HepG2 (cell line): ENCODE measurements around the gene NGB. TPM values are rescaled to one million over a fixed set of nuclear protein-coding genes. Genes with fewer than 3 reads are reported as not detected.

ENCODE experiments used
- EEA1 ChIP-seq: sonication (generic); formaldehyde crosslinking; IDR thresholded peaks from 2 replicates; pipeline ENCODE4 v1.5.1; 2020; ENCODE audit warnings: mild to moderate bottlenecking, missing genetic modification reagents, borderline replicate concordance
- FOXA3 ChIP-seq: IDR thresholded peaks from 2 replicates; pipeline ENCODE4 v1.6.1; 2016; ENCODE audit warnings: missing genetic modification reagents, missing compliant biosample characterization
- HDAC2 ChIP-seq: sonication (generic); formaldehyde crosslinking; IDR thresholded peaks from 2 replicates; pipeline ENCODE4 v1.4.0; 2020; ENCODE audit warnings: missing genetic modification reagents
- JUNB ChIP-seq: sonication (generic); formaldehyde crosslinking; IDR thresholded peaks from 2 replicates; pipeline ENCODE4 v1.8.0; 2022; ENCODE audit warnings: missing genetic modification reagents, mild to moderate bottlenecking, borderline replicate concordance
- MED1 ChIP-seq: sonication (generic); formaldehyde crosslinking; IDR thresholded peaks from 2 replicates; pipeline ENCODE4 v1.4.0; 2020; ENCODE audit warnings: missing genetic modification reagents
- MEF2D ChIP-seq: sonication (generic); formaldehyde crosslinking; IDR thresholded peaks from 2 replicates; pipeline ENCODE4 v1.5.1; 2020; ENCODE audit warnings: mild to moderate bottlenecking, missing genetic modification reagents
- NAIF1 ChIP-seq: sonication (generic); formaldehyde crosslinking; IDR thresholded peaks from 2 replicates; pipeline ENCODE4 v1.5.0; 2020; ENCODE audit warnings: mild to moderate bottlenecking, missing genetic modification reagents, borderline replicate concordance
- PPARG ChIP-seq: conservative IDR thresholded peaks from 2 replicates; pipeline ENCODE4 v1.6.1; 2016; ENCODE audit warnings: missing biosample characterization, missing genetic modification reagents
- RARA ChIP-seq: IDR thresholded peaks from 2 replicates; pipeline ENCODE4 v1.6.1; 2016; ENCODE audit warnings: missing genetic modification reagents, missing compliant biosample characterization
- SATB2 ChIP-seq: sonication (generic); formaldehyde crosslinking; IDR thresholded peaks from 2 replicates; pipeline ENCODE4 v1.5.0; 2020; ENCODE audit warnings: missing genetic modification reagents
- SMARCE1 ChIP-seq: fragments of 450-650 bp; IDR thresholded peaks from 2 replicates; pipeline ENCODE4 v1.6.1; 2017; ENCODE audit warnings: borderline replicate concordance
- SOX13 ChIP-seq, 3 experiments: fragments of 450-650 bp in 1 of 3; sonication (generic) in 1 of 3; formaldehyde crosslinking in 1 of 3; IDR thresholded peaks in 2 of 3; conservative IDR thresholded peaks in 1 of 3; 2 replicates each; pipeline versions ENCODE4 v1.5.0 to v1.6.1; 2016 to 2020; ENCODE audit warnings: antibody characterized with exemption in 1 of 3, mild to moderate bottlenecking in 1 of 3, missing compliant biosample characterization in 1 of 3, missing genetic modification reagents in 1 of 3, moderate library complexity in 1 of 3
- SOX5 ChIP-seq: IDR thresholded peaks from 2 replicates; pipeline ENCODE4 v1.6.1; 2016; ENCODE audit warnings: borderline replicate concordance
- SUZ12 ChIP-seq: fragments of 150-350 bp; IDR thresholded peaks from 2 replicates; pipeline ENCODE4 v1.6.1; 2014; ENCODE audit warnings: low read depth, low read length
- ZFP36 ChIP-seq: fragments of 150-350 bp; IDR thresholded peaks from 2 replicates; pipeline ENCODE4 v1.6.1; 2018; ENCODE audit warnings: borderline replicate concordance, low read length, low read depth; ENCODE audit not compliant: partially characterized antibody
- ZNF432 ChIP-seq: sonication (generic); formaldehyde crosslinking; IDR thresholded peaks from 2 replicates; pipeline ENCODE4 v1.5.0; 2020; ENCODE audit warnings: missing genetic modification reagents, mild to moderate bottlenecking, borderline replicate concordance
- ZNF644 ChIP-seq: IDR thresholded peaks from 2 replicates; pipeline ENCODE4 v1.6.1; 2016; ENCODE audit warnings: low read depth
- polyA plus RNA-seq, 8 experiments: library from polyadenylated mRNA; depleted of rRNA in 3 of 8; stranded (reverse) in 7 of 8; unstranded in 1 of 8; fragments of >200 nt; fragmentation: Illumina TruSeq in 4 of 8; extraction: Trizol in 4 of 8; gene quantifications; 2 replicates each; pipeline versions ENCODE4 v1.2.1 to v1.2.3, GENCODE V29; 2011 to 2016; ENCODE audit warnings: low read depth in 4 of 8, missing spikeins in 1 of 8, mixed read lengths in 1 of 8; ENCODE audit not compliant: insufficient read depth in 1 of 8
- total RNA-seq, 5 experiments: library from RNA; depleted of rRNA; stranded (reverse); fragments of >200 nt; fragmentation: Illumina TruSeq; extraction: Trizol; gene quantifications; 2 replicates each; pipeline ENCODE4 v1.2.3, GENCODE V29; 2016; ENCODE audit warnings: low read depth in 1 of 5
- TF ChIP-seq, protein P1 (sequence below): IDR thresholded peaks from 2 replicates; pipeline ENCODE4 v1.4.0; 2020; ENCODE audit warnings: mild to moderate bottlenecking, missing genetic modification reagents
- TF ChIP-seq, protein P2 (sequence below): sonication (generic); formaldehyde crosslinking; IDR thresholded peaks from 2 replicates; pipeline ENCODE4 v1.8.0; 2022; ENCODE audit warnings: mild to moderate bottlenecking, missing genetic modification reagents, borderline replicate concordance
- TF ChIP-seq, protein P3 (sequence below): sonication (generic); formaldehyde crosslinking; IDR thresholded peaks from 2 replicates; pipeline ENCODE4 v1.9.0; 2021; ENCODE audit warnings: missing genetic modification reagents, mild to moderate bottlenecking, borderline replicate concordance

Gene NGB
- total and polyA plus RNA-seq, 2 of the 13 experiments (the other 11 are each of a cell fraction or from before 2014, with no cell fraction given), result 0.04 TPM; not detected in 1

DNA sequence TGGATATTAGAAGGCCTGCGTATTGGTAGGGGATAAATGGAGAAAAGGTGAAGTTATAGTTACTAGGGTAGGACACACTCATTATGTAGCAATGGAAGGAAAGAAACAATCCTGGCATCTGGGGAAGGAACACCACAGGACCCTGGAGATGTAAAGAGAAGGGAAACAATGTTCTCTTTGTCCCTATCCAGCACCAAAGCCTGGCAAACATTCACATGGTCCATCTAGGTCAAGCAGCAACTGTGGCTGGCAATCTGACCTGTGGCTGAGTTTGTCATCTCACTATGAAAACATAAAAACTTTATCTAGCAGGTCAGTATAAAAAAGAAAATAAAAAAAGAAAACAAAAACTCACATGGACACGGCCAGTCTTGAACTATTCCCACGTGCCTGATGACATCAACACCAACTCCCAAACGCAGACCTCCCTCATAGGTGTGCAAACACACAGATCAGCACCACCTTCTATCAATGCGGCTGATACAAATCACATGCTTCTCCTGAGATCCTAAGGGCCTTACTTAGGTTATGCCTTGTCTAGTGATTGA lies 47.1 kb upstream of the NGB start (continued):
- TF ChIP-seq, protein P1, sequence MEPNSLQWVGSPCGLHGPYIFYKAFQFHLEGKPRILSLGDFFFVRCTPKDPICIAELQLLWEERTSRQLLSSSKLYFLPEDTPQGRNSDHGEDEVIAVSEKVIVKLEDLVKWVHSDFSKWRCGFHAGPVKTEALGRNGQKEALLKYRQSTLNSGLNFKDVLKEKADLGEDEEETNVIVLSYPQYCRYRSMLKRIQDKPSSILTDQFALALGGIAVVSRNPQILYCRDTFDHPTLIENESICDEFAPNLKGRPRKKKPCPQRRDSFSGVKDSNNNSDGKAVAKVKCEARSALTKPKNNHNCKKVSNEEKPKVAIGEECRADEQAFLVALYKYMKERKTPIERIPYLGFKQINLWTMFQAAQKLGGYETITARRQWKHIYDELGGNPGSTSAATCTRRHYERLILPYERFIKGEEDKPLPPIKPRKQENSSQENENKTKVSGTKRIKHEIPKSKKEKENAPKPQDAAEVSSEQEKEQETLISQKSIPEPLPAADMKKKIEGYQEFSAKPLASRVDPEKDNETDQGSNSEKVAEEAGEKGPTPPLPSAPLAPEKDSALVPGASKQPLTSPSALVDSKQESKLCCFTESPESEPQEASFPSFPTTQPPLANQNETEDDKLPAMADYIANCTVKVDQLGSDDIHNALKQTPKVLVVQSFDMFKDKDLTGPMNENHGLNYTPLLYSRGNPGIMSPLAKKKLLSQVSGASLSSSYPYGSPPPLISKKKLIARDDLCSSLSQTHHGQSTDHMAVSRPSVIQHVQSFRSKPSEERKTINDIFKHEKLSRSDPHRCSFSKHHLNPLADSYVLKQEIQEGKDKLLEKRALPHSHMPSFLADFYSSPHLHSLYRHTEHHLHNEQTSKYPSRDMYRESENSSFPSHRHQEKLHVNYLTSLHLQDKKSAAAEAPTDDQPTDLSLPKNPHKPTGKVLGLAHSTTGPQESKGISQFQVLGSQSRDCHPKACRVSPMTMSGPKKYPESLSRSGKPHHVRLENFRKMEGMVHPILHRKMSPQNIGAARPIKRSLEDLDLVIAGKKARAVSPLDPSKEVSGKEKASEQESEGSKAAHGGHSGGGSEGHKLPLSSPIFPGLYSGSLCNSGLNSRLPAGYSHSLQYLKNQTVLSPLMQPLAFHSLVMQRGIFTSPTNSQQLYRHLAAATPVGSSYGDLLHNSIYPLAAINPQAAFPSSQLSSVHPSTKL (CRISPR knock-in tag), result peak; percentile 64
- TF ChIP-seq MEF2D (no peak), SMARCE1 (no peak), SUZ12 (no peak), EEA1 (no peak), ZNF432 (CRISPR knock-in tag) (no peak), FOXA3 (CRISPR knock-in tag) (no peak), SOX5 (CRISPR knock-in tag) (peak; percentile 56; the same call in 1 of the 2 replicates), MED1 (CRISPR knock-in tag) (0 out of 2 replicates have a peak, but pooled peaks have one; percentile 8), HDAC2 (CRISPR knock-in tag) (peak; percentile 27; the same call in 1 of the 2 replicates), SATB2 (no peak), ZFP36 (no peak), PPARG (CRISPR knock-in tag) (peak; percentile 26; the same call in 1 of the 2 replicates), SOX13 (IDR thresholded peaks at IDR 0.05) (no peak), SOX13 (CRISPR knock-in tag; conservative IDR thresholded peaks at IDR 0.05 in 1 of 2, IDR thresholded peaks at IDR 0.05 in 1 of 2) (peak in 1 of 2 experiments; percentile 50; a peak in 2 of 4 replicates), RARA (CRISPR knock-in tag) (0 out of 2 replicates have a peak, but pooled peaks have one; percentile 21), JUNB (CRISPR knock-in tag) (no peak), NAIF1 (CRISPR knock-in tag) (no peak), ZNF644 (CRISPR knock-in tag) (peak; percentile 31; the same call in 1 of the 2 replicates)
- TF ChIP-seq, protein P2, sequence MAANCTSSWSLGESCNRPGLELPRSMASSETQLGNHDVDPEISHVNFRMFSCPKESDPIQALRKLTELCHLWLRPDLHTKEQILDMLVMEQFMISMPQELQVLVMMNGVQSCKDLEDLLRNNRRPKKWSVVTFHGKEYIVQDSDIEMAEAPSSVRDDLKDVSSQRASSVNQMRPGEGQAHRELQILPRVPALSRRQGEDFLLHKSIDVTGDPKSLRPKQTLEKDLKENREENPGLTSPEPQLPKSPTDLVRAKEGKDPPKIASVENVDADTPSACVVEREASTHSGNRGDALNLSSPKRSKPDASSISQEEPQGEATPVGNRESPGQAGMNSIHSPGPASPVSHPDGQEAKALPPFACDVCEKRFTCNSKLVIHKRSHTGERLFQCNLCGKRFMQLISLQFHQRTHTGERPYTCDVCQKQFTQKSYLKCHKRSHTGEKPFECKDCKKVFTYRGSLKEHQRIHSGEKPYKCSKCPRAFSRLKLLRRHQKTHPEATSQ (CRISPR knock-in tag), result no peak
- TF ChIP-seq, protein P3, sequence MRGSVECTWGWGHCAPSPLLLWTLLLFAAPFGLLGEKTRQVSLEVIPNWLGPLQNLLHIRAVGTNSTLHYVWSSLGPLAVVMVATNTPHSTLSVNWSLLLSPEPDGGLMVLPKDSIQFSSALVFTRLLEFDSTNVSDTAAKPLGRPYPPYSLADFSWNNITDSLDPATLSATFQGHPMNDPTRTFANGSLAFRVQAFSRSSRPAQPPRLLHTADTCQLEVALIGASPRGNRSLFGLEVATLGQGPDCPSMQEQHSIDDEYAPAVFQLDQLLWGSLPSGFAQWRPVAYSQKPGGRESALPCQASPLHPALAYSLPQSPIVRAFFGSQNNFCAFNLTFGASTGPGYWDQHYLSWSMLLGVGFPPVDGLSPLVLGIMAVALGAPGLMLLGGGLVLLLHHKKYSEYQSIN (CRISPR knock-in tag), result no peak
